HT-29 (cell line): Measurements from ENCODE around the gene UBTD1. TPM values are rescaled to one million over a fixed set of nuclear protein-coding genes. Genes with fewer than 3 reads are reported as not detected.
A peak's percentile ranks its signal among the peaks of the same experiment; 100 is the strongest.

Experiments
- DNase-seq: peaks from one replicate; pipeline ENCODE4 v3.0.0-alpha.2; 2015; ENCODE audit warnings: low spot score
- total RNA-seq: library from RNA; depleted of rRNA; stranded (reverse); fragments of >200 nt; shearing (Covaris generic); gene quantifications from 2 replicates; pipeline ENCODE4 v1.2.3, GENCODE V29; 2014

The UBTD1 gene
- total RNA-seq, 1 experiment from 2014 or later = 23.5 TPM

DNA sequence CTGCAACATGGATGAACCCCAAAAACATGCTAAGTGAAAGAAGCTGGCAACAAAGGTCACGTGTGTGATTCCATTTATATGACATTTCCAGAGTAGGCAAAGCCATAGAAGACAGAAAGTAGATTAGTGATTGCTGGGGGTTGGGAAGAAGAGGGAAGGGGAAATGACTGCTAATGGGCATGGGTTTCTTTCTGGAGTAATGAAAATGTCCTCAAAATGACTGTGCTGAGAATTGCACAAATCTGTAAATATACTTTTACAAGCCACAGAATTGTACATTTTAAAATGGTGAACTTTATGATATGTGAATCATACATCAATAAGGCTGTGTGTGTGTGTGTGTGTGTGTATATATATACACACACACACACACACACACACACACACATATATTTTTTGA, 16.3 kb upstream of the UBTD1 start:
- no peak for DNase-seq

DNA sequence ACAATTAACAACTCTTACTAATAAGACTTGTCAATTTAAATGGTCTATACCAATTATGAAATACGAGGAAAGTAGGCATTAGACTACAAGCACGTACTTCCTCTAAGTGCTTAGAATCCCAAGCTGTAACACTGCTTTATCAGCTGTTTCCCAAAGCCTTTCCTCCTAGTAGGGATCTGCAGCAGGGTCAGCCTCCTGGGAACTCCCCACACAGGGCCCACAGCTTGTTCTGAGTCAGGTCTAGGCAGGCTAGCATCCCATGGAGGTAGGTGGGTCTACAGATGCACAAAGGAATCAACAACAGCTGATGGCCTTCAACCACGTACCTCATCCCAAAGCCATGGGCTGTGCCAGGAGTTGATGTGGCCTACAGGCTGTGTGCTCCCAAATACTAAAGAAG, 15.2 kb upstream of the UBTD1 start:
- no peak for DNase-seq

DNA sequence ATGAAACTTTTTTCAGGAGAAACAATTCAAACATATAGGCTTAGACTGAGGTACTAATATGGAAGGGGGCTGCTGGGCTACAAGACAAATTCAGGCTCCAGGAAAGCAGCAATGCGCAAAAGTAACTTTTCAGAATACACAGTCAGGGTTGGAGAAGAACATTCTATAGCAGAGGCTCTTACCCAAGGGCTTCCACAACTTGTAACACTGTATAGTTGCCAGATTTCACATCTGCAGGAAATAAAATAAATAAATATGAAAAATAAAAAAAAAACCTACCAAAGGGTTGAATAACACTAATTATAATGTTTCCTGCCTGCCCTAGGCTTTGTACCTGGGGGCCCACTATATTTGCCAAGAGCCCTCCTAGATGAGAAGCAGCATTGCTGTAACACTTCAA, 14.8 kb upstream of the UBTD1 start:
- DNase-seq = no peak

DNA sequence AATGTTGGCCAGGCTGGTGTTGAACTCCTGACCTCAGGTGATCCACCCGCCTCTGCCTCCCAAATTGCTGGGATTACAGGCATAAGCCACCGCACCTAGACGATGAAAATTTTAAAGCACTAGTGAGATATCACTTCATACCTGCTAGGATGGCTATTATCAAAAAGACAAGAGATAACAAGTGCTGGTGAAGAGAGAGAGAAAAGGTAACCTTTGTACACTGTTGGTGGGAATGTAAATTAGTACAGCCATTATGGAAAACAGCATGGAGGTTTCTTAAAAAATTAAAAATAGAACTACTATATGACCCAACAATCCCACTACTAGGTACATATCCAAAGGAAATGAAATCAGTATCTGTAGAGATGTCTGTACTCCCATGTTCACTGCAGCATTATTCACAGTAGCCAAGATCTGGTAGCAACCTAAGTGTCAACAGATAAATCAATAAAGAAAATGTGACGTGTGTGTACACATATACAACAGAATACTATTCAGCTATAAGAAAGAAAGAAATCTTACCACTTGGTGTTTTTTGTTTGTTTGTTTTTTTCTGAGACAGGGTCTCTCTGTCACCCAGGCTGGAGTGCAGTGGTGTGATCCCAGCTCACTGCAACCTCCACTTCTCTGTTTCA, 13.0 kb upstream of the UBTD1 start:
- no peak for DNase-seq

DNA sequence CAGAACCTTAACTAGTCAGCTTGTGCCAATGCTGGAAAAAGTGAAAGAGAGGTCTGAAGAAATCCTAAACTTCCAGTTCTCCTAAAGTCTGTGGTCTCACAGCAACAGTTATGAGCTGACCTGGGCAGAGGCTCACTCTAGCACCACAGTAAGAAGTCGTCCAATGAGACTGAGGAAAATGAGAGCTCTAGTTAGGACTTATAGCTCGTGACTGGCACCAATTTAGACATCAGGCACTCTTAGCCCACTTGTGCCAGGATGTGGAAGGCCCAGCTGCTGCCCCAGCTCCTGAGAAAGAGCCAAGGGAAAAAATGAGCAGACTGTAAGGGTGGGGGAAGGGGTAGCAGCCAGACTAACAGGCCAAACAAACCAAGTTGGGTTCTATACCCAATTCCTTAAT, 8.1 kb upstream of the UBTD1 start:
- DNase-seq = no peak

DNA sequence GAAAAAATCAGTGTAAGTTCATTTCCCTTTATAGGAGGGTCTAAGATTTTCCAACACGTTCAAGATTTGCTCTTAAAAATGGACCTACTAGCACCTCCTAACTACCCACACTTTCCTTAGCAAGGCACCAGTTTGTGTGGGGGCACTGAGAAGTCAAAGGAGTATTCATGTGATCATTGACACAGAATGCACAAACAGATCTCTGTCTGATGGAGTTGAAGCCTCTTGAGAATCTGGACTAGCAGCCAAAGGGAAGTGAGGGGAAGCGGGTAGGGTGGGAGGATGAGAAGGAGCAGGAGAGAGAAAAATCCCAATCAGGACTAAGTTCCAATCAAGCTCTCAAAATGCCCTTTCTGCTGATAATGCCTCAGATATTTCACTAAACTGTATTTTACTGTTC, 4.6 kb upstream of the UBTD1 start:
- no peak for DNase-seq

DNA sequence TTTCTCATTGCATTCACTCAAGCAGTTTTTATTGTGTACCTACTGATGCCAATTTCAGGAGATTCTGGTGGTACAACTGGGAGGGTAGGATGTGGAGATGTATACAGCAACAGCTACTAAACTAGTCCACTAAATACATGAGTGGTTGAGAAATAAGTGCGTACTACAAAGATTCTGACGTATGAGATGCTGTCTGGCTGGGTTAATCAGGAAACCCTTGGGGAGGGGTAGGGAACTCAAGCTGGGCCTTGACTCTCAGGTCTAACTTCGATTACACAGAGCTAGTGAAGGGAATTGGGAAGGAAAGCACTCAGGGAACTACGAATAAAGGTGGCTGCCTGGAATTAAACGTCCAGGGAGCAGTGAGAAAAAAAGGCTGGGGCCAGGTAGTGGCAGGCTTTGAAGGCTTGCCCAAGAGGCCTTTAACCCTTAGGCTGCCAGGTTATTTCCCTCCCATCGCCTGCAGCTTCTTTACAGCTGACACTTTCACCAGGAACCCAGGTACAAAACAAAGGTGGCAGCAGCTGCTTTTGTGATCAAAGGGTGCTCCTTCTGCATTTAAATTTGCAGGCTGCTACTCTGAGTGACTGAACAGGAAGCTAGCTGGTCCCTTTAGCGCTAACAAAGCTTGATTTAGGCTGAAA, 3.7 kb upstream of the UBTD1 start:
- DNase-seq = no peak

DNA sequence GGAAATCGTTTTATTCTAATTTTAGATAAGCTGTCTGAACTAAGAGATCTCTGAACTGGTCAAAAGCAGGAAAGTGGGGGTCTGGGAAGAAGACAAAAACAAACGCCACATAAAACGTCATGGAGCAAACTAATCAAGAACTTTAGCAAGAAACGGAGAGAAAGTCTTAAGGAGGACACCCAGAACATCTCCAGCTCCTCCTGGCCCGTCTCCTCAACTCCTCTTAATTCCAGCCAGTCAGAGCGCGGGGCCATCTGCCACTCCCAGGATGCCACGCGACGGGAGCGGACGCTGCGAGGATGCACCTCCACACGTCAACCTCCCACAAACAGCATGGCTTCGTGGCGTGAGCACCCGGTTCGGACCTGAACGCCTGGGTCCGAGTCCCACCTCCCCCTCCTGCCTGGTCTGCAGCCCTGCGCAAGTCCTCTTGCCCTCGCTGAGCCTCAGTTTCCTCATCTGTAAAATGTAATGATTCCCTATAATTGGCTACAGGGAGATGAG, 1.1 kb upstream of the UBTD1 start:
- peak; percentile 82 for DNase-seq

DNA sequence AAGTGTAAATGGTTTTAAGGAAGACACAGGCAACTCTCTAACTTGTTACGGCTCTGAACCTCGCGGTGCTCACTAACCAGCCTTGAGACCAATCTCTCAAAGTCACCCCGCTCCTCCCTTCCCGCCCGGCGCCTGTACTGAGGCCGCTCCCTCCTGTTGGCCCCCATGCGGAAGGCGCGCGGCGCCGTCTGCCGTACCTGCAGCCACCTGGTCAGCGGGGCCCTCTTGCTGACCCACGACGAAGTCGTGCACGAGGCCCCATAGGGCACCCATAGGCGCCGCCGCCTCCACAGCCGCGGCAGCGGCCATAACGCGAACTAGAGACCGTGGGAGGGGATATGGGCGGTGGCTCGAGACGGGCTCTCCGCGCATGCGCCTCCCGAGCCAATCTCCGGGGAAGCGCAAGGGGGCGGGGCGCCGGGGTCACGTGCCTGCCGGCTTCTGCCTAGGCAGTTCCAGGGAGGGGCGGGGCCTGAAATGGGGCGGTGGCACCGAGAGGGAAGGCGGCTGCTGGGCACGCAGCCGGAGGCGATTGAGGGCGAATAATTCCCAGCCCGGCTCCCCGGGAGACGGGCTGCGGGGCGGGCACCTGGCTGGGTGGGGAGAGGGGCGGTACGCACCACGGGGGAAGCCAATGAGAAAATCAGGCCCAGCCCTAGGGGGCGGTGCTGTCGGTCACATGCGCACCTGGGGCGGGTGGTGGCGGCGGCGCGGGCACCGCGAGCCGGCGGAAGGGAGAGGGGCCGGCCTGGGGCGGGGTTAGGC, 466 bp upstream of the UBTD1 start, which contains the start of gene MMS19:
MMS19 (minus strand) TSS at position 347 of the 765 bp plus-strand sequence; CDS start at position 309, 38 bp downstream.
- DNase-seq = peak; percentile 99

DNA sequence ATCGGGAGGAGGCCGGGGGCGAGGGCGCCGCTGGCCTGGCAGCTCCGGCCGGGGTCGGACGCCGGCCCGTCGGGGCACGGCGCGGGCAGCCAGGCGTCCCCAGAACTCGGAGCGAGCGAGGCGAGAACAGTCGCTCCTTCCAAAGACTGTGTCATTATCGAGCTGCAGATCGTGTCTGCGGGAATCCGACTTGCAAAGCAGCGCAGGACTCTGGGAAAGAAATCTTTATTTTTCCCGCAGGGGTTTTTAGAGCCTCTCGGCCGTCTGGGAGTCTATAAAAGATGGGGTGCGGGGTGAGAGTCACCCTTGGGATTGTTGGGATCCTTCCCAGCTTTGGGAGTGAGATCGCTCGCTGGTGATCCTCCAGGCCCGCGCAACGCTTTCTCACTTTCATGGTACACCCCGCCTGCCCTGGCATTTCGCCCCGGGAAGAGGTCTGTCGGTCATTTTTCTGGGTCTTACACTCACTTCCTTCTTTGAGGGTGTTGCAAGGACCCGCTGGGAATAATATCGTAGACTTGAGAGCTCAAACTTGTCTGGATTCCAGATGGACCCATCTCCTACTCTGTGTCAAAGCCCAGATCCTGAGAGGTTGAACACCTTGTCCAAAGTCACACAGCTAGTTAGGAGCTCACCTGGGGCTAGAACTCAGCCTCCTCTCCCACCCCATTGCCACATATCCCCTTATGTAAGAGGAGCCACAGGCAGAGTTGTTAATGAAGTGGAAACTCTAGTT, 1.0 kb downstream of the UBTD1 start:
- DNase-seq = peak; percentile 31

DNA sequence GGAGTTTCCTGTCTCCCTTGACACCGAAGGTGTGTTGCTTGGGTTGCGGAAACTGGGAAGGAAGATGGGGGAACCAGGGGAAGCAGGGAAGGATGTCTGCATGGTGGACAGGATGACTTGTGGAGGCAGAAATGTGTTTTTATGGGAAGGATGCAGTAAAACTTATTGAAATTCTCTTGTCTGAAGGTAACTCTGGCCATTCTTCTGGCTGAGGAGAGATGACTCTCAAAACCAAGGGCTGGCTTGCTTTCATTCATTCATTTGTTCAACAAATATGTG, 1.5 kb downstream of the UBTD1 start:
- no peak for DNase-seq

DNA sequence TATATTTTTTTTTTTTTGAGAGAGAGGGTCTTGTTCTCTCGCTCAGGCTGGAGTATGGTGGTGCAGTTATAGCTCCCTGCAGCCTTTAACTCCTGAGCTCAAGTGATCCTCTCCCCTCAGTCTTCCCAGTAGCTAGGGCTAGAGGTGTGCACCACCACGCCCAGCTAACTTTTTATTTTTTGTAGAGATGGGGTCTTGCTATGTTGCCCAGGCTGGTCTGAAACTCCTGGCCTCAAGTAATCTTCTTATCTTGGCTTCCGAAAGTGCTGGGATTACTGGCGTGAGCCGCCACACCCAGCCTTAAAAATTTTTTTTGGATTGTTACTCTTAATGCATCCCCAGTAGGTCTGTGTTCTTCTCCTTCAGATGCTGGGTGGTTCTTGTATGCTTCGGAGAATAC, 4.2 kb downstream of the UBTD1 start:
- DNase-seq = no peak

DNA sequence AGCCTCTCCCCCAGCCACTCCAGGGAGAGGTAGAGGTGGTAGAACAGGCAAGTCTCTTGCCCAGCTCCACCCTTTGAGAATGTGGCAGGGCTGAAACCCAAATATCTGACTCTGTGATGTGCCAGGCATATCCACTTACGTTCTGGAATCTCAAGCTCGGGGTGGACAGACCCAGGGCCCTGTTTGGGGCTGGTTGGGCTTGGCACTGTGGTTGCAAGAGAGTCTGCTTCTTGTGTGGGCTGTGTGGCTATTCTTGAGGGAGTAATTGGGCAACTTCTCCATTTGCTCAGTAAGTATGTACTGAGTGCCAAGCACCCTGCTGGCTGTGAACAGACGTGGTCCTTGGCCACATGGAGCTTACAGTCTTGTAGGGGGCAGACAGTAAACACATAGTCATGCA, 4.7 kb downstream of the UBTD1 start:
- no peak for DNase-seq

DNA sequence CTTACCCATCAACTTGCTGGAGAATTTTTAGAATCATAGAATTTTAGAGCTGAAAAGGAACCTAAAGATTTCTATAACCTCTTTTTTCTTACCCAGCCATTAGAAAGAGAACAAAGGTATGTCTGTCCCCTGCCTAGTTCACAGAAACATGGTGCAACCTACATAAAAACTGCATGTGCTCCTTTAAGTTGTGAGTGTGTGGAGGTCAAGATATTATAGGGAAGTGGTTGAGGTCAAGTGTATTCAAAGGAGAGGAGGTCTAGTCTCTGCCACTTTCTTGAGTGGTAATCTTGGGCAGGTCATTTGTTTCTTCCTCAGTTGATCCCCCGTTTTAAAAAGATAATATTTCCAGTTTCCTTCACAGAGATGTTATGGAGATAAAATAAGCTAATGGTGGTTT, 6.4 kb downstream of the UBTD1 start:
- DNase-seq = no peak

DNA sequence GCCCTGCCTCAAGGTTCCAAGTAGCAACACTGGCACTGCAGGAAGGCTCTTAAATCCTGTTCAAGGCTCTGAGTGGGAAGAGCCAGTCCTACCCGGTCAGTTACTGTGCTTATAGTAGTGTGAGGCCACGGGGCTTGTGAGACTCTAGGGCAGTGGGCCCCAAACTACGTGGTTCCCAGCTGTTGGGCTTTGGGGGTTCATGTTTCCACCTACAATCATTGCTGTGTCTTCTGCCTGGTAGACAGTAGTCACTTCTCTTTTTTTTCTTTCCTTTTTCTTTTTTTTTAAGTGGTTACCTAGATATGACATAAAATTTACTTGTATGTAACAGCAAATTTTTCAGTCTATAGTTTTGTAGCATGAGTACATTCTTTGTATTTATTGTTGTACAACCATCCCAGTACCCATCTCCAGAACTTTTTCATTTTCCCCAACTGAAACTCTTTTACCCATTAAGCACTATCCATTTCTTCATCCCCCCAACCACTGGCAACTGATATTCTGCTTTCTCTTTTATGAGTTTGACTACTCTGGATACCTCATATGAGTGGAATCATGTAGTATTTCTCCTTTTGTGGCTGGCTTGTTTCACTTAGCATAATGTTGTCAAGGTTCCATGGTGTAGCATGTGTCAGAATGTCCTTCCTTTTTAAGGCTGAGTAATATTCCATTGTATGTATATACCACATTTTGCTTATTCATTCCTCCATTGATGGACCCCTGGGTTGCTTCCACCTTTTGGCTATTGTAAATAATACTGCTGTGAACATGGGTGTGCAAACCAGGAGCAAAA, 7.7 kb downstream of the UBTD1 start:
- no peak for DNase-seq

DNA sequence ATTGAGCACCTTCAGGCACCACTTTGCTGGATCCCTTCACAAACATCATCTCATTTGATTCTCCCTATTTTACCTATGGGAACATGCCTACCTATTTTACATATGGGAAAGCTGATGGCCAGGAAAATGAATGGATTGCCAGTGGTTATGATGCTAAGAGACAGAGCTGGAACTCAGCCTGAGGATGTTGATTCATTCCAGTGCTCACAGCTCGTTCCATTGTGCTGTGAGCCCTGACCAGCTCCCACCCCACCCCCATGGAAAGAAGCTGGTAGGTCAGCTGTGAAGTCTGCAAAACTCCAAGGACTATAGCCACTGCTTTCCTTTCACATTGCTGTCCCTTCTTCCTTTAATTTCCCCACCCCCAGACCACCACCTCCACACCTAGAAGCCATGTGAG, 9.6 kb downstream of the UBTD1 start:
- no peak for DNase-seq

DNA sequence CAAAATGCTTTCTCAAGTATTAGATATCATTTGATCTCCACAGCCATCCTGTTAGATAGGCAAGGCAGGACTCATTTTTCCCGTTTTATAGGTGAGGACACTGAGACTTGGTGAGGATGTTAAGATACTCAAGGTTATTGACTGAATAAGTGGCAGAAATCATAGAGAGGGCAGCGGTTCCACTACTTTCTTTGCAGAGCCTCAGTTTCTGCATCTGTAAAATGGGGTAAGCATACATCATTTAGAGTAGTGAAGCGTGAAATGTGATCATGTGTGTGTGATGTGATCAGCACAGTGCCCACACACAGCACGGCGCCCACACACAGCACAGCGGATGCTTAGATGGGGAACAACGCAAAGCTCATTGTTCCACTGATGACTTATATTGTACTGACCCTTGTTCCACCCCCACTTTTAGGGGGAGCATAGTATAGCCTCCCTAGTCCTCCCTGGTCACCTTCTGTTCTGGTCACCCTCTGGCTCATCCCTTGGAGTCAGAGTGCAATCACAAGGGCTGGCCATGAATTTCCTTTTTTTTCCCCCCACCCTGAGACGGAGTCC, 10.5 kb downstream of the UBTD1 start:
- DNase-seq = no peak

DNA sequence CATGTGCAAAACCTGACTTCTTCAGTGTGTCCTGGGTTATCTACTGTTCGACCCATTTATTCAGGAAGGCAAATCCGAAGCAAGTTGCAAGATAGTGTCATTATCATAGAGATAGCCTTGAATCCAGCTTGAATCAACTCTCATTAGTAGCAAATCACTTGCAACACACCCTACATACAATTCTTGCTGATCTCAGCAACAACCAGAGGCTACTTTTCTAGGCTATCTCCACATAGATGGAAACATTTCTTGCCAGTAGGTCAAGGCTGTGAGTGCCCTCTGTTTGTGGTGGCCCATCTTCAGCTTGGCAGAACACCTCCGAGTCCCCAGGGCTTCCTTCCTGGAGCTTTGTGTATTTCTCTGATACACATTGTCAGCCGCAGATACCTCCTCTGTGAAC, 12.0 kb downstream of the UBTD1 start:
- DNase-seq = no peak

DNA sequence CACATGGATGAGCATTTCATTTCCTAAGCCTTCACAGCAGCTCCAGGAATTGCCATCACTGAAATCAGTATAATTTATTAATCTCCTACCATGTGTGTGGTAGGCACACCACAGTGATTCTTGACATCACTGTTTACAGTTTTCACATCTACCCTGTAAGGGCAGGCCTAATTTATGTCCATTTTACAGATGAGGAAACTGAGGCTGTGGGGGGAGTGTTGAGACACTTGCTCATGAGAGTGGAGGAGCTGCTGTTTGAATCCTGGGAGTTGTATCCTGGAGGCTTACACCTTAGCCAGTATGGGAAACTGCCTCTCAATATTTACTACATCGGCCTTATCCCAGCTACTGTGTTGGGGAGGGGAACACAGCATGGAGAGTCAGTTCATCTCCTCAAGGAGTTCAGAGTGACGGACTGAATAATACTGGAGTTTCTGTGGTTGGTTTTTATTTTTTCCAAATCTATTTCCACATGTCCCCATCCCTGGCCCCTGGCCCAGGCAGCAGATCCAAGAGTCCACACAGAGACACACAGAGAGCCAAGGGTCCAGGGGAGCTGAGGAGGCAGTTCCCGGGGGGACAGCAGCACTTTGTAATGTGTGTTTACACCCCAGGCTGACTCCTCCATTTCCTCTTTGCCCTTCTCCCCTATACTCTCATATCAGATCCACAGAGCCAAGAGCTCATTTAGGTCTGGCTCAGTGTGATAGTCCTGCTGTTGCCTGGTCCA, 13.2 kb downstream of the UBTD1 start:
- no peak for DNase-seq

DNA sequence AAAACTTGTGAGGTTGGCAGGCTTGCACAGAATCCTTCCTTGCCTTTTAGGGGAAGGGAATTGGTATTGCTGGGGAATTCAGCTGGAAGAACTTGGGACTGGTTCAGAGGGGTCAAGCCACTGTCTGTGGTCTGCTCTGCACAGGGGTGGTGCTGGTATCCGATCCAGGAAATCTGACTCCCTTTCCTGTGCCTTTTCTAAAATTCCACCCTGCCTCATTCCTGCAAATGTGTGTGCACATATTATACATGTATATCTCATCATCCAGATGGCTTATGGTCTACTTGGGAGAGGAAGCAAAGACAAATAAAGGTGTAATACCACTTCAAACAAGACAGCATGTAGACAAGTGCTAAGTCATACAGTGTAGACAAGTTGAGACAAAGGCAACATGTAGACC, 14.3 kb downstream of the UBTD1 start:
- DNase-seq = no peak
